Measurements from ENCODE around the gene LY6G5C. TPM values are rescaled to one million over a fixed set of nuclear protein-coding genes. Genes with fewer than 3 reads are reported as not detected.

LY6G5C gene
- total and polyA plus RNA-seq, 2 of the 13 experiments (the other 11 are each of a cell fraction or from before 2014, with no cell fraction given) = 0.33 to 0.55 TPM

DNA sequence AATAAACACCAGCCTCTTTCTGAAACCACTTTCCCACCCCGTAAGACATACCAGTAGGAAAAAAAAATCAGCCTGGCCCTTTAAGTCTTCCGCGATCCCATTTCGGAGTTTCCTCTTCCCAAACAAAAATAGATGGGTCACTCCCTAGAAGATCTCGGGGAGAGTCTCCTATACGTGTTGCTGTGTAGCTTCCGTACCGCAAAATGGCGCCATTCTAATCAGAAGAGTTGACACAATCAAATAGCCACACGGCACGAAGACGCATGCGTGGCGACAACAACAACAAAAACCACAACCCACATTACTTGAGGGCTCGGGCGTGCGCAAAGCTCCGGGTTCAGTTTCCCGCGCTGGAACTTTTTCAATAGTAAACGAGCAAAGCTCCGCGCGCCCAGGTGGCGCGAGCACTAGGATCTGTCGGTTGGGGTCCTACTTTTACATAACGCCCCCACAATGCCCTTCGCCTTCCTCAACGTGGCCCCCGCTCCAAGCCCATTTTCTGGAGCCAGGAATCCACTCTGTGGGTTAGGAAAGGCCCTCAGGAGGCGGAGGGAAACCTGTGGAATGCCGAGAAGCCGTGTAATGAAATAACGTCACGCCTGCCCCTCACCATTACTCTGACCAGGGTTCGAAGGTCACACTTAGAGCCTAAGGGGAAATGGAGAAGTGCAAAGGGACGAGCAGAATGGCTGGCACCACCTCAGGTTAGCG is 15.9 kb downstream of the LY6G5C start, which contains the start of gene GPANK1 (continued):
- TF ChIP-seq PATZ1 (CRISPR knock-in tag; IDR thresholded peaks at IDR 0.05) (peak; percentile 80), ELF1 (CRISPR knock-in tag; IDR thresholded peaks at IDR 0.05) (no peak), ISX (CRISPR knock-in tag; conservative IDR thresholded peaks at IDR 0.05) (no peak), ZNF615 (CRISPR knock-in tag; IDR thresholded peaks at IDR 0.05; ENCODE audit: borderline replicate concordance) (0 out of 2 replicates have a peak, but pooled peaks have one; percentile 68), KDM1A (CRISPR knock-in tag; IDR thresholded peaks at IDR 0.05) (no peak), SMAD1 (CRISPR knock-in tag; IDR thresholded peaks at IDR 0.05; ENCODE audit: borderline replicate concordance, low read depth) (no peak), ZNF160 (CRISPR knock-in tag; IDR thresholded peaks at IDR 0.05) (no peak; the same call in 1 of the 2 replicates), ETV6 (CRISPR knock-in tag; conservative IDR thresholded peaks at IDR 0.05) (peak; percentile 62; the same call in 1 of the 2 replicates), MNT (IDR thresholded peaks at IDR 0.05) (peak; percentile 86), ZNF577 (CRISPR knock-in tag; IDR thresholded peaks at IDR 0.05; ENCODE audit: borderline replicate concordance, low read depth) (no peak), ZNF841 (CRISPR knock-in tag; IDR thresholded peaks at IDR 0.05; ENCODE audit: borderline replicate concordance) (no peak; the same call in 1 of the 2 replicates), GATAD1 (CRISPR knock-in tag; IDR thresholded peaks at IDR 0.05) (peak; percentile 71), ZNF569 (CRISPR knock-in tag; IDR thresholded peaks at IDR 0.05; ENCODE audit: borderline replicate concordance) (peak; percentile 94; the same call in 1 of the 2 replicates), SATB2 (CRISPR knock-in tag; IDR thresholded peaks at IDR 0.05) (no peak), MYC (CRISPR knock-in tag; IDR thresholded peaks at IDR 0.05; ENCODE audit: borderline replicate concordance) (peak; percentile 87), GFI1 (CRISPR knock-in tag; IDR thresholded peaks at IDR 0.05; ENCODE audit: borderline replicate concordance) (no peak; the same call in 1 of the 2 replicates), RELA (CRISPR knock-in tag; IDR thresholded peaks at IDR 0.05) (no peak), GLI4 (CRISPR knock-in tag; IDR thresholded peaks at IDR 0.05; ENCODE audit: borderline replicate concordance) (no peak; the same call in 1 of the 2 replicates), ZMYM2 (CRISPR knock-in tag; IDR thresholded peaks at IDR 0.05) (peak; percentile 43; the same call in 1 of the 2 replicates), RCOR2 (CRISPR knock-in tag; IDR thresholded peaks at IDR 0.05) (no peak), ZNF124 (CRISPR knock-in tag; IDR thresholded peaks at IDR 0.05) (no peak; the same call in 1 of the 2 replicates), PTBP1 (IDR thresholded peaks at IDR 0.05; ENCODE audit: low read depth, low read length, poor library complexity, severe bottlenecking) (peak; percentile 31)
- TF ChIP-seq, protein P1, sequence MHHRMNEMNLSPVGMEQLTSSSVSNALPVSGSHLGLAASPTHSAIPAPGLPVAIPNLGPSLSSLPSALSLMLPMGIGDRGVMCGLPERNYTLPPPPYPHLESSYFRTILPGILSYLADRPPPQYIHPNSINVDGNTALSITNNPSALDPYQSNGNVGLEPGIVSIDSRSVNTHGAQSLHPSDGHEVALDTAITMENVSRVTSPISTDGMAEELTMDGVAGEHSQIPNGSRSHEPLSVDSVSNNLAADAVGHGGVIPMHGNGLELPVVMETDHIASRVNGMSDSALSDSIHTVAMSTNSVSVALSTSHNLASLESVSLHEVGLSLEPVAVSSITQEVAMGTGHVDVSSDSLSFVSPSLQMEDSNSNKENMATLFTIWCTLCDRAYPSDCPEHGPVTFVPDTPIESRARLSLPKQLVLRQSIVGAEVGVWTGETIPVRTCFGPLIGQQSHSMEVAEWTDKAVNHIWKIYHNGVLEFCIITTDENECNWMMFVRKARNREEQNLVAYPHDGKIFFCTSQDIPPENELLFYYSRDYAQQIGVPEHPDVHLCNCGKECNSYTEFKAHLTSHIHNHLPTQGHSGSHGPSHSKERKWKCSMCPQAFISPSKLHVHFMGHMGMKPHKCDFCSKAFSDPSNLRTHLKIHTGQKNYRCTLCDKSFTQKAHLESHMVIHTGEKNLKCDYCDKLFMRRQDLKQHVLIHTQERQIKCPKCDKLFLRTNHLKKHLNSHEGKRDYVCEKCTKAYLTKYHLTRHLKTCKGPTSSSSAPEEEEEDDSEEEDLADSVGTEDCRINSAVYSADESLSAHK (CRISPR knock-in tag; IDR thresholded peaks at IDR 0.05; ENCODE audit: borderline replicate concordance) = no peak
